ENCODE data around the gene PSMG1. TPM values are rescaled to one million over a fixed set of nuclear protein-coding genes. Genes with fewer than 3 reads are reported as not detected.

PSMG1 gene
- total and polyA plus RNA-seq, 2 donors (not counting 3 experiments of a cell fraction or from before 2014, with no cell fraction given): 43.2 to 75.9 TPM

DNA sequence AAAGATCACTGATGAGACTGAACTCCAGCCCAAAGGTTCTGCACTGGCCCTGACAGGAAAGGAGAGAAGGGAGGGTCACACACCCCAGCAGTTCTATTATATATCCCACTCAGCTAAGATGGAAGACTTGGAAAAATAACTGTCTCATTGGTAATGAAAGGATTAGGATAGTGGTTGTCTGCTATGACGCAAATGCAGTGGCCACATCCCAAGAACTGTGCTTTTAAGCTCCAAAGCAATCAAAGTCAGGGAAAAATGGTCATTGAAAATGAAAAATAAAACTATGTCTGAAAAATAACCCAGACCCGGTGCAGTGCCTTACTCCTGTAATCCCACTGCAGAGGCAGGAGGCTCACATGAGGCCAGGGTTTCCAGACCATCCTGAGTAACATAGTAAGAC lies 31.0 kb downstream of the PSMG1 start:
- FAIRE-seq: no peak
- no peak for DNase-seq (ENCODE audit: low read depth, low spot score)
- H4K20me1 ChIP-seq (replicated peaks; ENCODE audit: control insufficient read depth, extremely low read depth, insufficient read depth, low read length): no peaks in the 10 kb centered on the region
- no peak overlapping the region for H3K4me2 ChIP-seq (ENCODE audit: insufficient read depth, low read length)
- no peaks in the 10 kb centered on the region for H3K79me2 ChIP-seq (ENCODE audit: control insufficient read depth, insufficient read depth, low read length)
- CTCF ChIA-PET: no interaction called here
- H3K4me3 ChIP-seq (replicated peaks in 1 of 3; ENCODE audit: insufficient read depth in 1 of 3, low read depth in 1 of 3, low read length in 3 of 3): no peak overlapping the region
- peaks cover 0 to 2% of the 10 kb centered on the region in 2 experiments for H3K27me3 ChIP-seq (ENCODE audit: control insufficient read depth in 2 of 2, insufficient read depth in 2 of 2, low read length in 2 of 2)
- dilution Hi-C loops (cut with MboI; ENCODE audit: extremely low pct_ligation_motif_present, low sequenced_read_pairs) (loop anchor here (25.0 kb wide), 1 partner anchor 415 kb away; no protein-coding TSS in a partner anchor), intact Hi-C loops (cut with micrococcal nuclease) (no loop called here)
- no peak overlapping the region for H3K27ac ChIP-seq (ENCODE audit: insufficient read depth, low read depth, low read length)
- H3K9ac ChIP-seq (replicated peaks; ENCODE audit: extremely low read depth, insufficient read depth, low read length): no peak overlapping the region
- POLR2A ChIA-PET: no interaction called here
- H3K36me3 ChIP-seq (ENCODE audit: control insufficient read depth in 2 of 2, extremely low read depth in 1 of 2, insufficient read depth in 2 of 2, low read length in 2 of 2): no peaks in the 10 kb centered on the region
- H3K9me1 ChIP-seq (replicated peaks; ENCODE audit: control insufficient read depth, extremely low read depth, insufficient read depth, low read length): no peaks in the 10 kb centered on the region
- H3K9me3 ChIP-seq (replicated peaks; ENCODE audit: control insufficient read depth, insufficient read depth, low read length): no peaks in the 10 kb centered on the region
- H2AFZ ChIP-seq (ENCODE audit: low read depth, low read length): no peak overlapping the region
- TF ChIP-seq MAX (IDR thresholded peaks at IDR 0.05; ENCODE audit: insufficient read depth, insufficient read length): no peak
- TF ChIP-seq POLR2A (IDR thresholded peaks at IDR 0.05; ENCODE audit: low read depth, low read length): no peak
- BruUV-seq (replicated peaks): no TSS peak
- no peaks in the 10 kb centered on the region for H3K4me1 ChIP-seq (ENCODE audit: control insufficient read depth, extremely low read depth, insufficient read depth, low read length)

DNA sequence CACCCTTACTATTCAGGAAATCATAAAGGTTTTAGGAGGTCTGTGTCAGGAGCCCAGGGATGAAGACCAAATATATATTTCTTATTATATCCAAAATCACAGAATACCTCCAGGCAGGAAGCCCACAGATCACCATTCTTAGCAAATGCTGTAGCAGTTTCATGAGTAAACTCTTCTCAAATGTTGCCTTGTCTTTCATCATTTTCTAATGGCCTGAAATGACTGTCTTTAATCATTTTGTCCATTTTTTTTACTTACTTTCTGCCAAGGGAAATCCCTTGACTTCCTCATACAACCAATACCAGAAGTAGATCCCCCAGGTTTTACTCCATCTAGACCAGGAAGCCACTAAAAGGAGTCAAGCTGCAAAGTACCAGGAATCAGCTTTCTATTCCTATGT lies 32.4 kb downstream of the PSMG1 start:
- dilution Hi-C loops (cut with MboI; ENCODE audit: extremely low pct_ligation_motif_present, low sequenced_read_pairs): loop anchor here (25.0 kb wide), 1 partner anchor 414 kb away; no protein-coding TSS in a partner anchor
- FAIRE-seq: no peak
- CTCF ChIA-PET: interaction anchor here (0.6 to 1.5 kb wide), 3 partner anchors 14 to 417 kb away, joined by 3 to 5 read pairs (median 4); no protein-coding TSS in a partner anchor

More for the DNA sequence above, 32.4 kb downstream of the PSMG1 start:
- POLR2A ChIA-PET: no interaction called here
- Histone ChIP-seq H3K9me3 (replicated peaks; ENCODE audit: control insufficient read depth, insufficient read depth, low read length) (no peaks in the 10 kb centered on the region), H3K27me3 (ENCODE audit: control insufficient read depth in 2 of 2, insufficient read depth in 2 of 2, low read length in 2 of 2) (peaks cover 0 to 2% of the 10 kb centered on the region in 2 experiments), H3K4me1 (ENCODE audit: control insufficient read depth, extremely low read depth, insufficient read depth, low read length) (no peaks in the 10 kb centered on the region), H3K27ac (ENCODE audit: insufficient read depth, low read depth, low read length) (no peak overlapping the region), H3K4me3 (replicated peaks in 1 of 3; ENCODE audit: insufficient read depth in 1 of 3, low read depth in 1 of 3, low read length in 3 of 3) (no peak overlapping the region), H4K20me1 (replicated peaks; ENCODE audit: control insufficient read depth, extremely low read depth, insufficient read depth, low read length) (no peaks in the 10 kb centered on the region), H3K4me2 (ENCODE audit: insufficient read depth, low read length) (no peak overlapping the region), H3K36me3 (ENCODE audit: control insufficient read depth in 2 of 2, extremely low read depth in 1 of 2, insufficient read depth in 2 of 2, low read length in 2 of 2) (no peaks in the 10 kb centered on the region), H3K79me2 (ENCODE audit: control insufficient read depth, insufficient read depth, low read length) (no peaks in the 10 kb centered on the region), H3K9ac (replicated peaks; ENCODE audit: extremely low read depth, insufficient read depth, low read length) (no peak overlapping the region), H2AFZ (ENCODE audit: low read depth, low read length) (no peak overlapping the region), H3K9me1 (replicated peaks; ENCODE audit: control insufficient read depth, extremely low read depth, insufficient read depth, low read length) (no peaks in the 10 kb centered on the region)
- no TSS peak for BruUV-seq (replicated peaks)
- TF ChIP-seq FOS (IDR thresholded peaks at IDR 0.05; ENCODE audit: borderline replicate concordance, insufficient read depth, low read length) (no peak), JUN (IDR thresholded peaks at IDR 0.05; ENCODE audit: borderline replicate concordance, insufficient read depth, insufficient read length, low read depth) (no peak), CTCF (IDR thresholded peaks at IDR 0.05; ENCODE audit: extremely low read depth in 1 of 2, insufficient read depth in 1 of 2, low read depth in 1 of 2, low read length in 2 of 2) (no peak), MAX (IDR thresholded peaks at IDR 0.05; ENCODE audit: insufficient read depth, insufficient read length) (no peak), POLR2AphosphoS5 (IDR thresholded peaks at IDR 0.05; ENCODE audit: insufficient read depth, low read depth, low read length) (no peak), GATA2 (IDR thresholded peaks at IDR 0.05; ENCODE audit: insufficient read depth, insufficient read length, low read depth, low read length) (no peak), MYC (IDR thresholded peaks at IDR 0.05; ENCODE audit: low read depth, low read length) (no peak), EZH2 (IDR thresholded peaks at IDR 0.05; ENCODE audit: borderline replicate concordance, low read depth, low read length, severe bottlenecking) (no peak), POLR2A (IDR thresholded peaks at IDR 0.05; ENCODE audit: low read depth, low read length) (no peak)
- DNase-seq (ENCODE audit: low read depth, low spot score): no peak
- intact Hi-C loops (cut with micrococcal nuclease): no loop called here
